ENCODE measurements around the gene PITPNM1.
"Not testable (repeated sequence)": the region's sequence is repeated elsewhere in the genome, so short reads cannot be mapped to it uniquely, and the experiment has no call there.

DNA sequence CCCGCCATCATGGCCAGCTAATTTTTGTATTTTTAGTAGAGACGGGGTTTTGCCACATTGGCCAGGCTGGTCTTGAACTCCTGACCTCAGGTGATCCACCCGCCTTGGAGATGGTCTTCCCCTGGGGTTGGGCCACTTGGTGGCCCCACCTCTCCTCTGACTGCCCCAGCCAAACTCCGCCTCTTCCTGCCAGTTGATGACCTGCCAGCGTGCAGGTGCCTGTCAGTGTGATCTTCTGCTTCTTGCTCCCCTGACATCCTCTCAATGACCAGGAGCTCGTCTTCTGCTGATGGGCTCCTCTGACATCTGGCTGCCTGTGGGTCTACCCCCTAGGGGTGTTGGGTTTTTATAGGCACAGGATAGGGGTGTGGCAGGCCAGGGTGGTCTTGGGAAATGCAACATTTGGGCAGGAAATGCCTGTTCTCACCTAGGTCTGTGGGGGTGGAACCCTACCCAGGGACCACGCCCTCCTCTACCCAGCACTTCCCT, 19.2 kb downstream of the PITPNM1 start:
- TF ChIP-seq, protein P1, sequence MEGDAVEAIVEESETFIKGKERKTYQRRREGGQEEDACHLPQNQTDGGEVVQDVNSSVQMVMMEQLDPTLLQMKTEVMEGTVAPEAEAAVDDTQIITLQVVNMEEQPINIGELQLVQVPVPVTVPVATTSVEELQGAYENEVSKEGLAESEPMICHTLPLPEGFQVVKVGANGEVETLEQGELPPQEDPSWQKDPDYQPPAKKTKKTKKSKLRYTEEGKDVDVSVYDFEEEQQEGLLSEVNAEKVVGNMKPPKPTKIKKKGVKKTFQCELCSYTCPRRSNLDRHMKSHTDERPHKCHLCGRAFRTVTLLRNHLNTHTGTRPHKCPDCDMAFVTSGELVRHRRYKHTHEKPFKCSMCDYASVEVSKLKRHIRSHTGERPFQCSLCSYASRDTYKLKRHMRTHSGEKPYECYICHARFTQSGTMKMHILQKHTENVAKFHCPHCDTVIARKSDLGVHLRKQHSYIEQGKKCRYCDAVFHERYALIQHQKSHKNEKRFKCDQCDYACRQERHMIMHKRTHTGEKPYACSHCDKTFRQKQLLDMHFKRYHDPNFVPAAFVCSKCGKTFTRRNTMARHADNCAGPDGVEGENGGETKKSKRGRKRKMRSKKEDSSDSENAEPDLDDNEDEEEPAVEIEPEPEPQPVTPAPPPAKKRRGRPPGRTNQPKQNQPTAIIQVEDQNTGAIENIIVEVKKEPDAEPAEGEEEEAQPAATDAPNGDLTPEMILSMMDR (IDR thresholded peaks at IDR 0.05) = not testable (repeated sequence)
- TF ChIP-seq POLR2A (IDR thresholded peaks at IDR 0.05) = not testable (repeated sequence)
